COR-L47 (cell line): ENCODE results near the gene GALNT11.

Source experiments
- DNase-seq: peaks from one replicate; lab custom pipeline; 2025; lab: John Stamatoyannopoulos, UW

GALNT11 gene

GRCh38 chr7:152149363-152149762, 123.9 kb downstream of the GALNT11 start:
- DNase-seq: no peak

GRCh38 chr7:152152267-152152666, 126.8 kb downstream of the GALNT11 start:
- DNase-seq: no peak

GRCh38 chr7:152158801-152159587, 133.5 kb downstream of the GALNT11 start:
- no peak for DNase-seq

GRCh38 chr7:152161171-152161570, 135.7 kb downstream of the GALNT11 start:
- no peak for DNase-seq

GRCh38 chr7:152162287-152162686, 136.8 kb downstream of the GALNT11 start:
- DNase-seq: no peak
